NCI-H69 (cell line): ENCODE data around the gene UBAC2.

Source experiments
- DNase-seq: peaks from one replicate; lab custom pipeline; 2025; lab: John Stamatoyannopoulos, UW

Gene UBAC2

GRCh38 chr13:99271249-99271648 lies 70.6 kb downstream of the UBAC2 start:
- DNase-seq = no peak

GRCh38 chr13:99272481-99272880 lies 71.8 kb downstream of the UBAC2 start:
- DNase-seq = no peak

GRCh38 chr13:99273128-99273527 lies 72.5 kb downstream of the UBAC2 start:
- DNase-seq = no peak

GRCh38 chr13:99275093-99275469 lies 74.4 kb downstream of the UBAC2 start:
- DNase-seq = no peak

GRCh38 chr13:99276706-99277105 lies 76.1 kb downstream of the UBAC2 start:
- DNase-seq = no peak

- no peak for DNase-seq
Measured at GRCh38 chr13:99277629-99278028, 77.0 kb downstream of the UBAC2 start.

GRCh38 chr13:99278200-99278599 lies 77.5 kb downstream of the UBAC2 start:
- DNase-seq = no peak

GRCh38 chr13:99278843-99279242 lies 78.2 kb downstream of the UBAC2 start:
- no peak for DNase-seq

GRCh38 chr13:99279637-99280036 lies 79.0 kb downstream of the UBAC2 start:
- DNase-seq = no peak

GRCh38 chr13:99280166-99280565 lies 79.5 kb downstream of the UBAC2 start:
- DNase-seq = no peak

- no peak for DNase-seq
Measured at GRCh38 chr13:99281811-99282263, 81.2 kb downstream of the UBAC2 start.

- no peak for DNase-seq
Measured at GRCh38 chr13:99282264-99283231, 81.9 kb downstream of the UBAC2 start.

- no peak for DNase-seq
Measured at GRCh38 chr13:99285432-99286182, 85.0 kb downstream of the UBAC2 start.

- no peak for DNase-seq
Measured at GRCh38 chr13:99287551-99287950, 86.9 kb downstream of the UBAC2 start.

GRCh38 chr13:99288089-99288488 lies 87.4 kb downstream of the UBAC2 start:
- DNase-seq = no peak

GRCh38 chr13:99289271-99289670 lies 88.6 kb downstream of the UBAC2 start:
- no peak for DNase-seq

GRCh38 chr13:99289674-99290337 lies 89.2 kb downstream of the UBAC2 start:
- no peak for DNase-seq

GRCh38 chr13:99290894-99291293 lies 90.2 kb downstream of the UBAC2 start:
- DNase-seq = no peak

- no peak for DNase-seq
Measured at GRCh38 chr13:99293178-99293577, 92.5 kb downstream of the UBAC2 start.

- peak; percentile 11 for DNase-seq
Measured at GRCh38 chr13:99294198-99294597, 93.5 kb downstream of the UBAC2 start.

GRCh38 chr13:99294958-99295357 lies 94.3 kb downstream of the UBAC2 start:
- DNase-seq = no peak

GRCh38 chr13:99295488-99296252 lies 95.0 kb downstream of the UBAC2 start:
- DNase-seq = no peak
